Vagina (tissue), 2 donors: Measurements from ENCODE around the gene CHMP1A. TPM values are rescaled to one million over a fixed set of nuclear protein-coding genes. Genes with fewer than 3 reads are reported as not detected.

Experiments used
- DNase-seq, 2 donors: peaks; one replicate each; pipeline ENCODE4 v3.0.0-alpha.2; 2017; ENCODE audit errors: extremely low spot score in 2 of 2
- H3K27ac ChIP-seq: fragments of 200-600 bp; sonication (generic); one replicate; pipeline ENCODE4 v1.5.1; 2019
- H3K27me3 ChIP-seq: fragments of 200-600 bp; sonication (generic); one replicate; pipeline ENCODE4 v1.5.1; 2019
- H3K36me3 ChIP-seq, 2 donors: fragments of 200-600 bp; sonication (generic); one replicate each; pipeline ENCODE4 v1.5.1; 2017 to 2019
- H3K4me1 ChIP-seq: fragments of 200-600 bp; sonication (generic); one replicate; pipeline ENCODE4 v1.5.1; 2019
- H3K4me3 ChIP-seq, 2 donors: fragments of 200-600 bp; sonication (generic); 1 replicate in 1 of 2; 2 replicates in 1 of 2; pipeline ENCODE4 v1.5.1; 2016 to 2019
- H3K9me3 ChIP-seq: fragments of 200-600 bp; sonication (generic); one replicate; pipeline ENCODE4 v1.5.1; 2019
- CTCF ChIP-seq, 3 experiments: fragments of 450-650 bp in 2 of 3; fragments of 200-600 bp in 1 of 3; sonication (generic) in 1 of 3; IDR thresholded peaks; one replicate each; pipeline ENCODE4 v1.5.1; 2017 to 2019; ENCODE audit warnings: antibody characterized with exemption in 3 of 3, mild to moderate bottlenecking in 2 of 3, moderate library complexity in 2 of 3
- POLR2A ChIP-seq, 2 donors: fragments of 450-650 bp; IDR thresholded peaks; one replicate each; pipeline ENCODE4 v1.6.1; 2017; ENCODE audit warnings: antibody characterized with exemption in 2 of 2, mild to moderate bottlenecking in 2 of 2, moderate library complexity in 2 of 2
- POLR2AphosphoS5 ChIP-seq, 2 donors: sonication (generic); formaldehyde crosslinking; IDR thresholded peaks; one replicate each; pipeline ENCODE4 v1.9.0; 2017; ENCODE audit warnings: antibody characterized with exemption in 2 of 2, mild to moderate bottlenecking in 2 of 2, low read depth in 1 of 2; ENCODE audit not compliant: insufficient read depth in 1 of 2
- intact Hi-C: fragments of 100-400 bp; cut with DNase I; formaldehyde crosslinking; loops from one replicate; pipeline ENCODE4 v1.15.1; 2023
- total RNA-seq: library from RNA; depleted of rRNA; stranded (reverse); fragments of >200 nt; gene quantifications from one replicate; pipeline ENCODE4 v1.2.3, GENCODE V29; 2016

CHMP1A gene
- total RNA-seq, 1 donor from 2014 or later: 117 TPM

- TF ChIP-seq CTCF (IDR thresholded peaks at IDR 0.05) (no peak), POLR2AphosphoS5 (IDR thresholded peaks at IDR 0.05; ENCODE audit: insufficient read depth in 1 of 2, low read depth in 1 of 2) (no peak), POLR2A (IDR thresholded peaks at IDR 0.05) (no peak)
- DNase-seq: no peak
- Histone ChIP-seq H3K4me1 (peaks cover 29% of the 10 kb centered on the region), H3K27me3 (no peaks in the 10 kb centered on the region), H3K9me3 (no peaks in the 10 kb centered on the region), H3K36me3 (no peaks in the 10 kb centered on the region), H3K4me3 (no peak overlapping the region), H3K27ac (no peak overlapping the region)
- intact Hi-C loops: no loop called here
Measured at GRCh38 chr16:89655062-89655643, 2.4 kb downstream of the CHMP1A start.

- H3K4me3 ChIP-seq: no peak overlapping the region
- H3K36me3 ChIP-seq: no peaks in the 10 kb centered on the region
- no peaks in the 10 kb centered on the region for H3K9me3 ChIP-seq
- TF ChIP-seq POLR2A (IDR thresholded peaks at IDR 0.05): no peak
- no peak for TF ChIP-seq CTCF (IDR thresholded peaks at IDR 0.05)
- no peak for TF ChIP-seq POLR2AphosphoS5 (IDR thresholded peaks at IDR 0.05; ENCODE audit: insufficient read depth in 1 of 2, low read depth in 1 of 2)
- DNase-seq: no peak
- intact Hi-C loops: no loop called here
- H3K27ac ChIP-seq: no peak overlapping the region
- H3K27me3 ChIP-seq: no peaks in the 10 kb centered on the region
- H3K4me1 ChIP-seq: peaks cover 23% of the 10 kb centered on the region
Measured at GRCh38 chr16:89653656-89654295, 3.7 kb downstream of the CHMP1A start.

DNA sequence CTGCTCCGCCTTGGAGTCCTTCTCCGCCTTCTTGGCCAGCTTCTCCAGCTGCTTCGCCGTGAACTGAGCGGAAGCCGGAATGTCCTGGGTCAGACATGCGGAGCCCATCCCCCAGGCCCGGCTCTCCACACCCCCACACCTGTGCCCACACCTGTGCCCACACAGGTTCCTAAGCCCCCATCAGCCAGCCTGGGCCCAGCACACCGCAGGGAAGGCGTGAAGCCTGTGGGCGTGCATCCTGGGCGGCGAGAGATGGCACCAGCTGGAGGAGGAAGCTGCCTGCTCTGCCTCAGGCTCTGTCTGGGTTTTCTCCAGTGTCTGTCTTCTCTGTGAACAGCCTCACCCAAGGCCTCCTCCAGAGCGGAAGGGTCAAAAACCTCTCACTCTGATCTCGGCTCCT is 5.9 kb downstream of the CHMP1A start:
- H3K27me3 ChIP-seq: no peaks in the 10 kb centered on the region
- H3K36me3 ChIP-seq: peaks cover 0 to 8% of the 10 kb centered on the region in 2 donors
- H3K9me3 ChIP-seq: no peaks in the 10 kb centered on the region
- intact Hi-C loops: no loop called here
- TF ChIP-seq POLR2AphosphoS5 (IDR thresholded peaks at IDR 0.05; ENCODE audit: insufficient read depth in 1 of 2, low read depth in 1 of 2) (no peak), POLR2A (IDR thresholded peaks at IDR 0.05) (no peak), CTCF (IDR thresholded peaks at IDR 0.05) (no peak)
- H3K27ac ChIP-seq: no peak overlapping the region
- no peak overlapping the region for H3K4me3 ChIP-seq
- no peak for DNase-seq
- peaks cover 11% of the 10 kb centered on the region for H3K4me1 ChIP-seq

GRCh38 chr16:89646906-89647305 is 10.6 kb downstream of the CHMP1A start:
- Histone ChIP-seq H3K4me3 (no peak overlapping the region), H3K4me1 (no peaks in the 10 kb centered on the region), H3K36me3 (peaks cover 0 to 31% of the 10 kb centered on the region in 2 donors), H3K27ac (no peak overlapping the region), H3K27me3 (no peaks in the 10 kb centered on the region), H3K9me3 (no peaks in the 10 kb centered on the region)
- TF ChIP-seq POLR2AphosphoS5 (IDR thresholded peaks at IDR 0.05; ENCODE audit: insufficient read depth in 1 of 2, low read depth in 1 of 2) (no peak), CTCF (IDR thresholded peaks at IDR 0.05) (no peak), POLR2A (IDR thresholded peaks at IDR 0.05) (no peak)
- DNase-seq: no peak
- intact Hi-C loops: no loop called here

GRCh38 chr16:89646270-89646669 is 11.2 kb downstream of the CHMP1A start:
- no peak overlapping the region for H3K4me3 ChIP-seq
- TF ChIP-seq CTCF (IDR thresholded peaks at IDR 0.05) (no peak), POLR2A (IDR thresholded peaks at IDR 0.05) (no peak), POLR2AphosphoS5 (IDR thresholded peaks at IDR 0.05; ENCODE audit: insufficient read depth in 1 of 2, low read depth in 1 of 2) (no peak)
- no peaks in the 10 kb centered on the region for H3K4me1 ChIP-seq
- no peak overlapping the region for H3K27ac ChIP-seq
- no peaks in the 10 kb centered on the region for H3K9me3 ChIP-seq
- H3K36me3 ChIP-seq: peaks cover 0 to 31% of the 10 kb centered on the region in 2 donors
- intact Hi-C loops: no loop called here
- no peak for DNase-seq
- H3K27me3 ChIP-seq: no peaks in the 10 kb centered on the region
